Effector CD8-positive, alpha-beta T cell (primary cell): ENCODE results near the gene AQP2.

ENCODE experiments used
- DNase-seq: peaks from one replicate; lab custom pipeline; 2025; lab: John Stamatoyannopoulos, UW
- total RNA-seq, 4 experiments: gene quantifications; one replicate each; lab custom pipeline; 2026; lab: John Stamatoyannopoulos, UW

The AQP2 gene, protein sequence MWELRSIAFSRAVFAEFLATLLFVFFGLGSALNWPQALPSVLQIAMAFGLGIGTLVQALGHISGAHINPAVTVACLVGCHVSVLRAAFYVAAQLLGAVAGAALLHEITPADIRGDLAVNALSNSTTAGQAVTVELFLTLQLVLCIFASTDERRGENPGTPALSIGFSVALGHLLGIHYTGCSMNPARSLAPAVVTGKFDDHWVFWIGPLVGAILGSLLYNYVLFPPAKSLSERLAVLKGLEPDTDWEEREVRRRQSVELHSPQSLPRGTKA
- 0 reads per million in 4 experiments for total RNA-seq

DNA sequence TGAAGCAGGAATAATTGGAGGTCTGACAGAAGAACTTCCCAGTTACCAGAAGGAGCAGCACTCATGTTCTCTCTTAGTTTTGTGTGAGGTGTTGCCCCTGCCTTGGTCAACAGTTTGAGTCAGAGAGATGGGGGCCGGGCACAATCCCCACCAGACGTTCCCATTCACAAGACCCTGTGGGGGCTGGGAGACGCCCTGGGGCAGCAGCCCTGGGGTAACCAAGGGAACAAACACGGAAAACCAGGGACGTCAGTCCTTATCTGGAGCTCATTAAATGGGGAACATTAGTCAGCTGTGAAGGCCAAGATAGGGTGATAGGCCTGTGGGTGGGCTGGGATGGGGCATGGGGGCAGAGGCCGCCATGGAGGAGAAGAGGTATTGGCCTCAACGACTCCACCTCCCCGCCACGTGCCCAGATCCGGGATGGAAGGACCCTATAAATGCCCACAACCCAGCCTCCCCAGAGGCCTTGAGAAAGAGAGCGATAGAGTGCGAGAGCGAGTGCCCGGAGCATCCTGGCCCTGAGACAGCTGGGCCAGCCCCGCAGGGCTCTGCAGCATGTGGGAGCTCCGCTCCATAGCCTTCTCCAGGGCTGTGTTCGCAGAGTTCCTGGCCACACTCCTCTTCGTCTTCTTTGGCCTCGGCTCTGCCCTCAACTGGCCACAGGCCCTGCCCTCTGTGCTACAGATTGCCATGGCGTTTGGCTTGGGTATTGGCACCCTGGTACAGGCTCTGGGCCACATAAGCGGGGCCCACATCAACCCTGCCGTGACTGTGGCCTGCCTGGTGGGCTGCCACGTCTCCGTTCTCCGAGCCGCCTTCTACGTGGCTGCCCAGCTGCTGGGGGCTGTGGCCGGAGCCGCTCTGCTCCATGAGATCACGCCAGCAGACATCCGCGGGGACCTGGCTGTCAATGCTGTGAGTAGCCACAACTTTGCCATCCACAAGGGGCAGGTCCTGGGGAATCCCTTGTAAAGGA lies at the start of gene AQP2:
Gene AQP2 (plus strand): TSS at position 465 of the 979 bp plus-strand sequence. CDS start 94 bp downstream, at position 559.
- DNase-seq = no peak

DNA sequence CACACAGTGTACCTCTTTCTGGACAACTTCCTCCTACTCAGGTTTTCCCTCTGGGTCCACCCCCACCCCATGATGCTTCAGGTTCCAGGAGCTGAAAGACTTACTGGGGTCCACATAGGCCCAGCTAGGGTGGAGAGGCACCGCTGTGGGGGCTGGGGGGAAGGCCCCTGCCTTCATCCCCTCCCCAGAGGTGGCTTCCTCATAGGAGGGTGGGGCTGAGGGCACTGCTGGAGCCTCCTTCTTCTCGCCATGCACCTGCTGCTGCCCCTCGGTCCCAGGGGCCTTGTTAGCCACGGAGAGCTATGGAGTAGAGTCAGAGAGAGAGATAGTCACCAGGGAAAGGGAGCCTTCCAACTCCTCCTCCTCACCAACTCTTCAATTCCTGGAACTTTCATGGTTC lies 49.5 kb upstream of the AQP2 start:
- no peak for DNase-seq

DNA sequence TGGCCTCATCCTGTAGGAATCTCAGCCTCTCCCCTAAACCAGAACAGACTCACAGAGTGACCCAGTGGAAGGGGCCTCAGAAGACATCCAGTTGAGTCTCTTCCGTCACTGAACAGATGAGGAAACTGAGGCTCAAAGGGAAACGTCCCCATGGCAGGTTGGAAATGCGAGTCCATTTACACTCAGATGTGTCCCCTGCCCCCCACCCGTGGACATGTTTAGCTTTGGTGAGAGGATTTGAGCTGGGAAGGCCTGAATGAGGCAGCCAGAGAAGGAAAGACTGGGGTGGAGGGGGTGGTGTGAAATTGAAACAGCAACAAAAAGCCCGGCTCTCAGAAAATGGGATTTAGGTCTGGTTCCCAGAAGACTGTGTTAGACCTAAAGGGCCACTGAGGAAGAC lies 48.6 kb upstream of the AQP2 start:
- no peak for DNase-seq

DNA sequence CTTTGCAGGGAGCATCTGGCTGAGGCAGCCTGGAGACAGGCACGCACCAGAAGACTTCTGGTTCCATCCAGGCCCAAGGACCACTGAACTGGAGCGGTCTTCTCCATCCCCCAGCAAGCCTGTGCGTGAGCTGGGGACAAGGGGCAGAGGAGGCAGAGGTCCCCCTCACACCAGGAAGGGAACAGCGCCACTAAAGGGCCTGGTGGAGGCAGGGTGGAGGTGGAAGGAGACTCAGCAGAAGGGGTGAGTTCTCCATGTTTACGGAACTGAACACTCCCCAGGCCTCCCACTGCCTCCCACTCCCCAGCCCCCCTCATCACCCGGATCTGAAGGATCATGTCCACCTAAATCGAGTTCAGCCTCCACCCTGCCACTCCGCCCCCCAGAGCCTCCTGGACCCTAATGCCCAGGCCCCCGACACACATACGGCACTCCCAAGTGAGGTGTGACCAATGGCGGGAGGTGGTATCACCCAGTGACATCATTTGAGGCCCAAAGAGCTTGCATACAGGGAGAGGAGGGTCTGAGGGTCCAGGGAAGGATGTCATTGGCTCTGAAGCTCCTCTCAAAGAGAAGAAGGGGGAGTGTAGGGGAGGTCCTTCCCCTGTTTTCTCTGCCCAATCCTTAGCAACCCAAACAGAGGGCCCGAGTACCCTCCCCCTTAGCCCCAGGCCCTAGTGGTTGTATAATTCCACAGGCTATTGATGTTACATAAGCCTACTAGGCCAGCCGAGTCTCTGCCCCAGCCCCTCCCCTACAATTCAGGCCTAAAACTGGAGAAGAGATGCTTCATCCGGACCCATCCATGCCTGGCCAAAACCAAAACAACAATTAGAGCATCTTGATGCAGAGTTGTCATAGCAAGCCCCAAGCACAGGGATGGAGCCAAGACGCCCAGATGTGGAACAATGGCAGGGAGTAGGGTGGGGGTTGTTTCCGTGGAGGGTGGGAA lies 47.9 kb upstream of the AQP2 start:
- no peak for DNase-seq

DNA sequence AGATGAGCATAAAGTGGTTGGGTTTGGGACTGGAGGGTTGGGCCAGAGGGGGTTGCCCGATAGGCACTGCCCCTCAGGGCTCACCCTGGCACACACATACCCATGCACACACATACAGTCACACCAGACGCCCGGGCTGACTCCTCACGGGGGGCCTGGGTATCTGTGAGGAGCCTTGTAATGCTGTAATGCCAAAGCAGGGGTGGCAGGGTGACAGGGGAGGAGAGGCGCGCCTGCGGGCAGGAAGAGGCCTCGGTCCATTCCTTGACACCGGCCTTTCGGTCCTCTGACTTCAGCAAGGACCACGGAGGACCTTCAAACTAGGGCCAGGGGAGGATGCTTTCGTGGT lies 47.2 kb upstream of the AQP2 start:
- no peak for DNase-seq

DNA sequence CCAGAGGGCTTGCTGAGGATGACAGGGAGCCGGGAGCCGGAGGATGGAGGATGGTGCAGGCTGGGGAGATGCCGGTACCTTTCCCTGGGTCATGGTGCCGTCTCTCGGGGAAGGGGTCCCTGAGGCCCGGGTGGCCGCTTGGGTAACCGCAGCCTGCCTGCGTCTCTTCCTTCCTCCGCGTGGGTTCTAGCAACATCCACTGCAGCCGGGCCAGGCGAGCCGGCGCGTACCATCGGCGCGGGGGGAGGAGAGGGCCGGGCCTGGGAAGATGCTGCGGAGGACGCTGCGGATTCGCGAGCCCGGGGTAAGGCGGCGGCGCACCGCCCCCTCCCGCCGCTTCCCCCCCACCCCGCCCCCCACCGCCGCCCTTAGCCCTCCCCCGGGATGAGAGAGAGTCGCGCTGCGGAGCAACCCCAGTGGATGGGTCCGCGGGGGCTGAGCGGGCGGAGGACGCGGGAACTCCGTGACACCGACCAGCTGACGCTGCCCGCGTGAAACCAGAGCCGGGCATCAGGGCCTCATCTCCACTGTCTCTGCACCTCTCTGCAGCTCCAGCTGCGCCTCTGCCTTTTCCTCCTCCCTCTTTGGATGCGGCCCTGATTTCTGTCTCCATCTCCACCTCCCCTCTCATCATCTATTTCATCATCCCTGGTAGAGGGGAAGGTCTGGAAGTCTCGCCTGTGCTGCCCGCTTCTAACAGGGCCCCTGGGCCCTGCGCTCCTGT lies 46.7 kb upstream of the AQP2 start, which contains the start of gene FAIM2:
Gene FAIM2 (minus strand): TSS at position 201 of the 724 bp plus-strand sequence. CDS start 108 bp downstream, at position 93.
- DNase-seq = no peak

DNA sequence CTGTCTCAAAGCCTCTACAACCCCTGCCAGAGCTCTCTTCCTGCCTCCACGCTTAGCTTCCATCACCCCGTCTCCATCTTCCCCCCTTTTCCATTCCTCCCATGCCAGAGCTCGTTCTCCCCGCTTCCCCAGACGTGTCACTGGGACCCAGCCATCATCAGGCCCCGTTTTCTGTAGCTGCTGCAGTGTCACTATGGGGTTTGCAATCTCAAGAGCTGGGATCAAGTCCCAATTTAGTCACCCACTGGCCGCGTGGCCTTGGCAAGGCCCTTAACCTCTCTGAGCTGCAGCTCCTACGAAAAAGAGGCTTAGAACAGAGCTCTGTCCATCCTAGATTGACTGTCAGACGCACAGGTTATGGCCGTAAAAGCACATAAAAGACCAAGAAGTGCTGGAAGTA lies 45.9 kb upstream of the AQP2 start:
- no peak for DNase-seq

DNA sequence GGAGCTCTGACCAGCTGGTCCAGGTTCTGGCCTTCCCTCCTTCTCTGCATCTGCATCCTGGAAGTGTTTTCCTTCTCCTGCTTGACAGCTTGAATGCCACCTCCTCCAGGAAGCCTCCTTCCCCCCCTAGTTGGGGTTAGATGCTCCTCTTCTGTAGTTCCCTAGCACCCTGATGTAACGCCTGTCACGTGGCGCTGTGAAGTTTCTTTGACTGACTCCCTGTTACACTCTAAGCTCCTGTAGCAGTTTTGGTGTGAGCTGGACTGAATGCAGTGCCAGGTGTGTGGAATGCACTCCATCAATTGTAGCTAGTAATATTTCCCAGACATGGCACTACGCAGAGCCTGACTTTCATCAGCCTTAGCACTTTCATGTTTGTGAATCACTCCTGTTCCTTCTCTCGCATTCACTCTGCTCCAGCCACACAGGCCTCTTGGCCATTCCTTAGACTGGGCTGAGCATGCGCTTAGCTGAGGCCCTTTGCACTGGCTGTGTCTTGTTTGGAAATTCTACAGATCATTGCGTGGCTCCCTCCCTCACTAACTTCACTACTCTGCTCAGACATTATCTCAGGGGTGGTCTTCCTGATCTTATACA lies 44.7 kb upstream of the AQP2 start:
- DNase-seq = no peak

DNA sequence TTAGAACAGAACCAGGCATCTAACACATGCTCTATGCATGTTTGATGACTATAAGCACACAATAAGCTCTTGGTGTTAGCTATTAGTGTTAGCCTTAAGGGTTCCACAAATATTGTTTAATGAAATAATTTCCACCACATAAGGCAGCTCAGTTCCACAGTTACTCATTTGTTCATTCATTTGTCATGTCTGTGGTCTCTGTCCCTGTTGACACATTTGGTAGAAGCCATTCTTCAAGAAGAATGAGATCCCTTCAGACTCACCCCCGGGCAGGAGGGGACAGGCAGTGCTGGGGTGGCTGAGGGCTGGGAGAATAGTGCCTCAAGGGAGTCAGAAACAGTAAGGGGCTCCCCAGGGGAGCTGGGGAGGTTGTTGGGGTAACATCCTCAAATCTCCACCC lies 43.2 kb upstream of the AQP2 start:
- no peak for DNase-seq

DNA sequence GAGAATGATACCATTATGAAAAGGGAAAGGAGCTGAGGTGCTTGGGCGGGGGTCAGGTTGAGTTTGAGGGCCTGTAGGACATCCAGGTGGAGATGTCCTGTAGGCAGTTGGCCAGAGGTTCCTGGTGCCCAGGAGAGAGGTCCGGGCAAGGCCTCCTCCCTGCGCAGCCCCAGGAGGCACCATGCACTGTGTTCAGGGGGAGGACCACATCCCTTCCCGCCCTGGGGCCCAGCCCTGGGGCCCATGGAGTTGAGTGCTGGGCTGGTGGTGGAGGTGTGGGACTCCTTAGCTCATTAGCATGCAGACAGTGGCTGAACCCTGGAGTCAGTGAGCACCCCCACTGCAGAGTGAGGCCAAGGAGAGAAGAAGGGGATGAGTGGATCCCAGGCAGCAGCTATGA lies 41.2 kb upstream of the AQP2 start:
- no peak for DNase-seq

DNA sequence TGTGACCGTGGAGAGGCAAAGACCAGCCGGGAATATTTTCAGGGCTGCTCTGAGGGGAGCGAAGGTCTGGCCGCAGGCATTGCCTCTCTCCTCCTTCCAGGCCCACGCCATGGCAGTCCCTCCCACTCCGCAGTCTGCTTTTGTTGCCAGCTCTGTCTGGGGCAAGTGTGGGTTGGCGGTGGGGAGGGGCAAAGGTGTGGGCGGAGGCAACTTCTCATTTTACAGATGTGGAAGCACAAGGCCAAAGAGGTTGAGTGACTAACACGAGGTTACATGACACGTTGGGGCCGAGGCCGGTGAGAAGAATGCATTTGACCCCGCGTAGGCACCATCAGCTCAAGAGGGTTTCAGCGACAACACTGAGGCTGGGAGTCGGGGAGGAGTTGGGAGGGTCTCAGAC lies 40.7 kb upstream of the AQP2 start:
- DNase-seq = no peak

DNA sequence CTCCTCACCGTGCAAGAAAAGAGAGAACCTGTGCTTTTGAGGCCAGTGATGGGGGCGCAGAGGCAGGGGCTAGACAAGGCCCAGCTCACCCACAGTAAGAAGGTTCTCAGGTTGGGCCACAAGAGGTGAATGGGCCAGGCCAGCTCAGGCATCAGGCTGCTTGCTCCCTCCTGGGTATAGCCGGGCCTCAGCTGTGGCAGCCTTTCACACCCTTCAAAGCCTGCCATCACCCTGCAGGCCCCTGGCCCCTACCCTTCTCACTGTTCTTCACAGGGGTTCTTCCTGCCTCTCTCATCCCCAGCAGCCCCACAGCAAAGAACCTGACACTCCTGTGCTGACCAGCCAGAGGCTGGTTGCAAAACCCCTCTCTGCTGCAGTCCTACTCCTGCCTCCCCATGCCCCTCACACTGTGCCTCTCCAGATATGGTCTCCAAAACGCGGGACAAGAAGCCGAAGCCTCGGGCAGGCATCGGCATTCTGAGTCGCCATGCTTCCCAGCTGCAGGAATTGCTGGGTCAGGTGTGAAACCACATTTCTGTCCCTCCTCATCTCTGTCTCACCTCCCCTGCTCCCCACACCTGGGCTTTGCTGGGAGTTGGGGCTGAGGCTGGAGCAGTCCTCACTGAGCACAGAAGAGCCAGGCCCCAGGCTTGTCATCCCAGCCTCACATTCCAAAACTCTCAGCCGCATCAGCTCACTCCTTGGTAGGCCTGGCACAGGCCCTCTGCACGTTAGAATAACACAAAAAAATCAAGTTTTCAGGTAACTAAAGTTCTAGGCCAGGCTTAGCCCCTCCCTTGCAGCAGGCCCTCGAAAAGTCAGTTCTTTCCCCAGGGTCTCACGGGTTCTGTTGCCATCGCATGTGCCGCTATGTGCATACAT lies 40.0 kb upstream of the AQP2 start:
- no peak for DNase-seq

DNA sequence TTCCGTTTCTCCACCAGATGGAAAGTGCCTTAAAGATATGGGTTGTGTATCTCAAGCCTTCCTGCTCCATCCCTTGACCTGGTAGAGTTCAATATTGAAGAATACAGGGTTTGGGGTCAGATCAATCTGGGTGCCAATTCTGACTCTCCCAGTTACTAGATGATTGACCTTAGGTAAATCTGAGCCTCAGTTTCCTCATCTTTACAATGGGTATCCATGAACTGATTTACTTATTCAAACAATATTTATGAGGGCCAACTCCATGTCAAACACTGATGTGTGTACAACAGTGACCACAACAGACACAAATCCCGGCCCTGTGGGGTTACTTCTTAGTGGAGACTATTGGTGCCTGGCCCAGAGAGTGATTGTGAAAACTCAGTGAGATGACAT lies 39.3 kb upstream of the AQP2 start:
- DNase-seq = no peak

DNA sequence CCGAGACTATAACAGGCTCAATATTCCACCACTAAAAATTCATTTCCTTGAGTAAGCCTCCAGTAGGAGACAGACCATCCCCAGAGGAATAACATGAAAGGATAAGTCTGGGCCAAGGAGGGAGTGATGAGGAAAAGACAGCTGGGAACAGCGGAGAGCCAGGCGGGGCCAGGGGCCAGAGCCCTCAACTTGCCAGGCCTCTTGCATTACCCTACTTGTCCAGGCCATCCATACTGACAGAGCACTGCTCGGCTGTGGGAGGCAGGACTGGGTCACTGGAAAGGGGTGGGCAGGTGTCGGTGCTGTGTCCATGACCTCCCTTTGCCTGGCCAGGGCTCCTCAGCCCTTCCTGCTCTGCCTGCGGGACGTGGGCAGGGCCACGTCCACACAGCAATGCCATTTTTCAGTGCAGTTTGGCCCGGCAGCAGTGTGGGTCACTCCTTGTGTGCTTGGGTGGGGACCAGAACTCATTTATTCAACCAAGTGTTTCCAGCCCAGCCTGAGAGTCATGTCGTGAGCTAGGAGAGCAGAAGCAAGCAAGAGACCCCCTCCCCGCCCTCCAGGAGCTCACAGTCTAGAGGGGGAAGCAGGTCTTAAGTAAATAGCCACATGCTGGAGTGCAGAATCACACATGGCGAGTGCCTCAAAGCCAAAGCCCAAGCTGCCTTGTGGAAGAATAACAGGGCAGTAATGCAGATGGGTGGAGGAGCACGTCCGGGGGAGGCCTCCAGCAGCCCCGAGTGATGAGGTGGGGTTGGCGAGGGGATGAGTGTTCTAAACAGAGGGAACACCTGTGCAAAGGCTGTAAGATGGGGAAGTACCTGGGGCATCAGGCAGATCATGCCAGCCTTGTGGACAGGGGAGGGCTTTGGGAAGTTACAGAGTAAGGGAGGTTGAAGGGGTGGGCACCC lies 37.9 kb upstream of the AQP2 start:
- DNase-seq = no peak

DNA sequence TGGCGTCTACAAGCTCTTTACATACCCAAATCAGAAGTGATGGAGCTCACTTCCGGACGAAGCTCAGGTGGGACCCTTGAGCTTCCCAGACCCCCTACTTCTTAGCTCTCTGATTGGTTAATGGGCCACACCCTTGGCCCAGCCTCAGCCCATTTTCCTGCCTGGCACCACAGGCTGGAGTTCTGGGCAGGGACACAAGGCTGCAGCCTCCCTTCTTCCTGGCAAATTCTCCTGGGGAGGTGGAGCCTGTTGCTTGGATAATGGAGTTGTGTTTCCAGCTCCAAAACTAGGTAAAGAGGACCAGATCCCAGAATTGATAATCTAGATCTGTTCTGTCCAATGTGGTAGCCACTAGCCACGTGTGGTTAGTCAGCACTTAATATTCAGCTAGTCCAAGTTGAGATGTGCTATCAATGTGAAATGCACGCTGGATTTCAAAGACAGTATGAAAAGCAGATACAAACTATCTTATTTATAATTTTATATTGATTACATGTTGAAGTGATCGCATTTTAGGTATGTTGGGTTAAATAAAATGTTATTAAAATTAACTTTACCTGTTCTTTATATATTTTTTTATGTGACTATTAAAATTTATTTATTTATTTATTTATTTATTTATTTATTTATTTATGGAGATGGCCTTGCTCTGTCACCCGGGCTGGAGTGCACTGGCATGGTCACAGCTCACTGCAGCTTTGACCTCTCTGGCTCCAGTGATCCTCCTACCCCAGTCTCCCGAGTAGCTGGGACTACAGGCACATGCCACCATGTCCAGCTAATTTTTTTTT lies 34.2 kb upstream of the AQP2 start:
- no peak for DNase-seq

DNA sequence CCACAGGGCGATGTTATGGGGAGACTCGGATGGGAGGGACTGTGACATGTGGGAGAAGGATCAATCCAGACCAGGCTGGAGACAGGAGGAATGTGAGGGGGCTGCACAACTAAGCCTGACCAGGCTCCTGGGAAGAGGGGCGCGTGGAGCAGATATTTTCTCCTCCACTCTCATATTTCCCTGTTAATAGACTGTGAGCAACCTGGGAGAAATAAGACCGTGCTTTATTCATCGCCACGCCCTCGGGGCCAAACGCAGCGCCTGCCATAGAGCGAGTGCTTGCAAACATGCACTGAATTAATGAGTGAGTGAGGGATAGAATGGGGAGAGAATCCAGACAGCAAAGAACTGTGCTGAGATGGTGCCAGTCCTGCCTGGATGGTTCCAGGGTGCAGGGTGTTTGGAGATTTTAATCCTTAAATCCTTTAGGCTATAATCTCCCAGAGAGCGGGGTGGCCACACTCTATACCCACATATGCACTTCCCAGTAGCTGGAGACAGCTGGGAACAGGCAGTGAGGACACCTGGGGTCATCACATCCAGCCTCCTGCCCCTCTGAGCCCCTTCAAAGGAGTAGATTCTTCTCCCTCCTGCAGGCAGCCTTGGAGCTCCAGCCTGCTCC lies 33.3 kb upstream of the AQP2 start:
- DNase-seq = no peak

DNA sequence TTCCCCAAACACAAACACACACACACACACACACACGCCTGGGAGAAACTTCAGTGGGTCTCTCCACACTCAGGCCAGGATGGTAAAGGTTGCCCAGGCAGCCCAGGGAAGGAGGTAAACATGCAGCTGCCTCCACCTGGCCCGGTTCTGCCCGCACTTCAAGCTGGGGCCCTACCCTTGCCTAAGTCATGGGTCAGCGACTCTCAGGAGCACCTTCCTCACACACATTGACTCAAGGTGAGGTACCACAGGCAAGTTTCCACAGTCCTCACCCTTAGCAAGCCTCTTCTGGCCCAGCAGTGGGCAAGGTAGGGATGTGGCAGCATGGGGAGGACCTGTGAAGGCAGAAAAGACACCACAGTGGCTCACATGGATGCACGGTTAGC lies 32.8 kb upstream of the AQP2 start:
- no peak for DNase-seq
